ENCODE measurements around the gene LZTFL1. TPM values are rescaled to one million over a fixed set of nuclear protein-coding genes. Genes with fewer than 3 reads are reported as not detected.

Gene LZTFL1
- total RNA-seq, 1 donor from 2014 or later, result 40.0 TPM

Other genes starting within 250 kb of the LZTFL1 start
- gene LIMD1, start 247.4 kb downstream of the LZTFL1 start, total RNA-seq (ENCODE audit: insufficient read depth, low replicate concordance), result 14.9 TPM
- gene SACM1L, start 152.7 kb downstream of the LZTFL1 start, total RNA-seq (ENCODE audit: insufficient read depth, low replicate concordance), result 50.8 TPM
- 2.9 TPM for gene SLC6A20, start 45.6 kb downstream of the LZTFL1 start, total RNA-seq (ENCODE audit: insufficient read depth, low replicate concordance)
- 0.48 TPM for gene CCR9, start 44.4 kb upstream of the LZTFL1 start, total RNA-seq (ENCODE audit: insufficient read depth, low replicate concordance)
- 2.2 TPM for gene CXCR6, start 101.3 kb upstream of the LZTFL1 start, total RNA-seq (ENCODE audit: insufficient read depth, low replicate concordance)
- gene FYCO1, start 153.7 kb upstream of the LZTFL1 start, total RNA-seq (ENCODE audit: insufficient read depth, low replicate concordance), result 26.7 TPM
- 0.24 TPM for gene XCR1, start 185.4 kb upstream of the LZTFL1 start, total RNA-seq (ENCODE audit: insufficient read depth, low replicate concordance)